ENCODE results near the gene RNF113B. TPM values are rescaled to one million over a fixed set of nuclear protein-coding genes. Genes with fewer than 3 reads are reported as not detected.

RNF113B gene
- total RNA-seq, 1 donor = under 0.01 TPM

- no peak for DNase-seq (ENCODE audit: low read depth in 2 of 3, low spot score in 2 of 3)
Observed at GRCh38 chr13:98175043-98175442, 2.0 kb downstream of the RNF113B start.

- no peak for DNase-seq (ENCODE audit: low read depth in 2 of 3, low spot score in 2 of 3)
Observed at GRCh38 chr13:98174307-98174706, 2.8 kb downstream of the RNF113B start.

DNA sequence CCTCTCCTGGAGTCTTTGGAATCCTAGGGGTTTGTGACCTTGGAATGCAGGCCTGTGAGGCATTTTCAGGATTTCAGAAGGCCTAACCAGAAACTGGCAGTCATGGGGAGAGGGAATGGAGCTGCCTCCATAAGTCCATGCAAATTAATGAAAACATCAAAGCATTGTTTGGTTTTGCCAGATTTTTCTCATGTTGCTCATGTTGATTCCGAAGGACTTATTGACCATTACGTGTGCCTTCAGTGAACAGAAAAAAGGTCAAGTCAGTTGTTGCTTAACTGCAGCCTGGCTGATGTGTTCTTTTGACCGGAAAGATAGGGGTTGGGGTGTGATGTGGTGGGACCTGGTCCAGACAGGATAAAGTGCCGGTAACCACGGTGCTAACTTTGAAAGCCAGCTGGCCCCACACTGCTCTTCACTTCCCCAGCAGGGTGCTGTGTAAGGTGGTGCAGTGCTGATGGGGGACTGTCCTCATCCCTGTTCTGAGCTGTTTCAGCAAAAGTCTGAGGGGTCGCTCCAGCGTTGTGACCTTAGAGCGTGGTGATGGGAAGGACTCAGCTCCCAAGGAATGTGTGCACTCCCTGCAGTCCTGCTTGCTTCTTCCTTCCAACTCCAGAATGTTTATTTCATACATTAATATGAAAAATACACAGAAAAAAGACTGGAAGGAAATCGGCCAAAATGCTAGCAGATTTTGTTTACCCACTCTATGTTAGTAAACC lies 3.5 kb downstream of the RNF113B start:
- no peak for DNase-seq (ENCODE audit: low read depth in 2 of 3, low spot score in 2 of 3)

DNA sequence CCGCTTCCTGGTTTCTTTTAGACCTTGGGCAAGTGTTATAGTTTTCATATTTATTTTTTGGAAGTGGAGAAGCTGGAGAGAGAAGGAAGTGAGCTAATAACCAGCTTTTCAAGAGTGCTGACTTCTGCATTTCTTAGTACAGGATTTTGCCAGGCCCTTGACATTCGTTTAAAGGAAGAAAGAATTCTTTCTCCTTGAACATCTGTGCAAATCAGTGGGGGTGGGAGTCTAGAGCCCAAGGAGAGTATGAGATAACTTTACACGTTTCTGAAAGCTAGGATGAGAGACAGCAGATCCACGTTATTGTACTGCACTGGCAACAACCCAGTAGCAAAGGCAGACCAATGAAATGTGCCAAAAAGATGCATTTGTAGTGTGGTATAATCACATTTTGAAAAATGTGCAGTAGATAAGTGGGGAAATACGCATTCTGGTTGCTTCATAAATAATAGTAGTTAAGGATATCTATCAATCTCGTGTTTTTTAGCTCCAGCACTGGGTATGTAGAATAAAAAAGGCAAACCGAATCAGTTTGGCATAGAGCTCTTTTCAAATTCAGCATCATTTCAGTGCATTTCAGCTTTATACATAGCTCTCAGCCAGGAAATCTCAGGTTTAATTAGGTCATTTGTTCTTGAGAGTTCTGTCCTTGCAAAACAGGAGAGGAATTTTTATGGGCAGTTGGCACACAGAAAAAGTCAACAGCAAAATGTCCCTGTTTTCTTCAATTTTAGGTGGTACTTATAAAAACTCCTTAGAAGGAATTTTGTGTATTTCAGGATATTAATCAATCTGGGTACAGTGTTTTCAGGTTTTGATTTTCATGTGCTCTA lies 4.3 kb downstream of the RNF113B start:
- DNase-seq (ENCODE audit: low read depth in 2 of 3, low spot score in 2 of 3) = no peak

- DNase-seq (ENCODE audit: low read depth in 2 of 3, low spot score in 2 of 3) = no peak
Observed at GRCh38 chr13:98171900-98172589, 5.0 kb downstream of the RNF113B start.

DNA sequence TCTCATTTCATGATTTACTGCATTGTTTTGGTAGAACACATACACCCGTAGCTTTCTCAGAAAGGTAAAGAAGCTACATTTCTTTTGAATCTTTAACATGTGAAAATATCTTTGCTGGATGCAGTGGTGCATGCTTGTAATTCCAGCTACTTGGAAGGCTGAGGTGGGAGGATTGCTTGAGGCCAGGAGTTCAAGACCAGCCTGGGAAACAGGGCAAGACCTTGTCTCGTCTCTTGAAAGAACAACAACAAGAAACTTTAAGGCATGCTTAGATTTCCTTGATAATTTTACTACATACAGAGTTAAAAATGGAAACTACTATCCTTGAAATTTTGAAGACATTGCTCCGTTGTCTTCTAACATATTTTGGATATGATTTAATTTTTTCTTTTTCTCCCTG lies 7.7 kb downstream of the RNF113B start:
- no peak for DNase-seq (ENCODE audit: low read depth in 2 of 3, low spot score in 2 of 3)

GRCh38 chr13:98162935-98163334 lies 14.1 kb downstream of the RNF113B start:
- DNase-seq (ENCODE audit: low read depth in 2 of 3, low spot score in 2 of 3) = no peak

DNA sequence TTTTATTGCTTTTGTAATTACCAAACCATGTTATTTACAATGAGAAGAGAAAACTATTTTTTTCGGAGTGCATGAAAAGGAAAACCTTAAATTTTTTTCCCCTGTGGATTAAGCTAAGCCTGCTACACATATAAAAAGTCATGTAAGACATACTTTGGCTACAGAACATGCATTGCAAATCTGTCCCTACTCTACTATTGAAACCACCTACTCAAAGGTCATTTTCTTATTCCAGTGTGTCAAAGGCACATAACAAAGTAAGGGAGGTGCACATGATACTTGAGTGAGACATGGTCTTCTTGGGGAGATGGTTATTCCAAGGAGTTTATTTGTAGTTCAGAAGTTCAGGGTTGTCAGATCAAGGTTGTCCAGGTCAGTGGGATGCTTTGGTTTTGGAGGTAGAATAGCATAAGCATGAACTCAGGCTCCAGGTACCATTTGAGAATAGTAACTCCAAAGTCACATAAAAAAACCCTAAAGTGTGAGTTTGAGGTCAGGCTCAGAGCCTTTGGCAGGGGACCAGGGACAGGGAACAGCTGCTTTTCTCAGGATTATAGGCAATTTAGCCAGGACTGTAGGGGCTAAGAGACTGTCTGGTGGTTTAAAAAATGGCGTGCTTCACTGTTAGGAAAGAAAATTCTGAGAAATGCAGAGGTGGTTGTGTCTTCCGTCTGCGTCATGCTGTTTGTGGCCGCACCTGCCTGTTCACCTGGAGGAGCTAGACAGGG lies 18.7 kb downstream of the RNF113B start:
- DNase-seq (ENCODE audit: low read depth in 2 of 3, low spot score in 2 of 3) = no peak

GRCh38 chr13:98157609-98158008 lies 19.5 kb downstream of the RNF113B start:
- DNase-seq (ENCODE audit: low read depth in 2 of 3, low spot score in 2 of 3) = no peak

DNA sequence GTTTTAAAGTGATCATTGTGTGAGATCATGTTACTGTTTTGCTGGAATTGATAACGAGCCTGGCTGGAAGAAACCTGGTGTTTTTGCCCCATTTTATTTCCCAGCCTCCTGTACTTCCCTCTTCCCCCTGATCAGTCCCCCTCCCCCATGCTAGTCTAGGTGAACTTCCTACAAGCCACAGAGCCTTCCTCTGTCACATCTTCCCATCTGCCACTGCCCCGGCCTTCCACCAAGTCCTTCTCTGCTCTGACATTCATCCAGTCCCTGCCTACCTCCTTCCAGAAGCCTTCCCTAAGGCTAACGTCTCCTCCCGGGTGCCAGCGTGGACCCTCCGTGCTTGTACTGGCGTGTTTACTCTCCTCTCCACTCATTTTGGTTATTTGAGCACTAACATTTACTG lies 19.9 kb downstream of the RNF113B start:
- DNase-seq (ENCODE audit: low read depth in 2 of 3, low spot score in 2 of 3) = no peak

DNA sequence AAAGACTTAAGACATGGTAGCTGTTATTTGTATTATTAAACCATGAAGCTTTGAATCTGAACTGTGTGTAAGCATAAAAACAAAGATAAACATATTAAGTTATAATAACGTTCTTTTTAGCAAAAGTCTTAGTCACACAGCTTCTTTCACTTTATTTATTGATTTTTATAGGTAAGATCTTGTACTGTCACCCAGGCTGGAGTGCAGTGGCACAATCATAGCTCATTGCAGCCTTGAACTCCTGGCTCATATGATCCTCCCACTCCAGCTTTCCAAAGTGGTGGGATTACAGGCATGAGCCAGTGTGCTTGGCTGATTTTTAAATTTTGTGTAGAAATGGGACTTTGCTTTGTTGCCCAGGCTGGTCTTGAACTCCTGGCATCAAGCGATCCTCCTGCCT lies 20.8 kb downstream of the RNF113B start:
- no peak for DNase-seq (ENCODE audit: low read depth in 2 of 3, low spot score in 2 of 3)

DNA sequence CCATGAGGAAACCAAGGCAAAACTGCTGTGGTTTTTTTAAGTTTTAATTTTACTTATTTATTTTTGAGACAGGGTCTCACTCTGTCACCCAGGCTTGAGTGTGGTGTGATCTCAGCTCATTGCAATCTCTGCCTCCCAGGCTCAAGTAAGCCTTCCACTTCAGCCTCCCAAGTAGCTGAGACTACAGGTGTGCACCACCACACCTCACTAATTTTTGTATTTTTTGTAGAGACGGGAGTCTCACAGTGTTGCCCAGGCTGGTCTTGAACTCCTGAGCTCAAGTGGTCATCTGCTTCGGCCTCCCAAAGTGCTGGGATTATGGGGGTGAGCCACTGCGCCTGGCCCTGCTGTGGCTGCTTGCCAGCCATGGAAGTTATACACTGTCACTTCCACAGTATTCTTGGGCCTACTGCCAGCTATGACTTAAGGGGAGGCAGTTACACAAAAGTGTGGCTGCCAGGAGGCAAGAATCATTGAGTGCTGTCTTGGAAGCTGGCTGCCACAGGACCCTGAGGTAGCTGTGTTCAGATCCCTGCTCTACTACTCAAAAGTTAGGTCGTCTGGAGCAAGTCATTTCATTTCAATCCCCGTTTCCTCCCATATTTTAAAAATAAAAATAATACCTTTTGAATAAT lies 21.5 kb downstream of the RNF113B start:
- no peak for DNase-seq (ENCODE audit: low read depth in 2 of 3, low spot score in 2 of 3)

GRCh38 chr13:98150832-98151479 lies 26.1 kb downstream of the RNF113B start:
- DNase-seq (ENCODE audit: low read depth in 2 of 3, low spot score in 2 of 3) = no peak

- no peak for DNase-seq (ENCODE audit: low read depth in 2 of 3, low spot score in 2 of 3)
Observed at GRCh38 chr13:98147521-98147920, 29.5 kb downstream of the RNF113B start.

DNA sequence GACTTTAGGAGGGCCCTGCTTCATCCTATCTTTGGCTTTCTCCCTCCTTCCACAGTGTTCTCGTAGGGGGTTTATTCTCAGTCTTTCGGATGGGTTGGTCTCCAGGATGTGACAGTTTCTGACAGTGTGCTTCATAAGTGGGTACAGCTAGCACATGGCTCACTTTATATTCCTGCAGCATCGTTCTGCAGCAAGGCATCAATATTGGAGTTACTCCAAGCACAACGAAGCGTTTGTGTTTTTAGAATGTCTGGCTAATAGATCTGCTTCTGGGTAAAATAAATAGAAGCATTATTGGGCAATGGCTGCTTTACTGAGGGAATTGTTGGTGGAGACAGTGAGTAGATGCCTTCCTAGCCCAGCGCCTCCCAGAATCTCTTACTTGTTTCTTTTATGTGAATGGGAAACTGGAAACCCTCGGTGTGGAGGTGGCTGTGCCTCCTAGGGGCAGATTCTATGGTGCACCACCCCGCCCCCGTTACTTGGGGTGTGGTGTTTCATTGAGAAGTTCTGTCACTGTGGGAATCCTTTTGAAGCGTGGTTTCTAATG lies 32.2 kb downstream of the RNF113B start:
- no peak for DNase-seq (ENCODE audit: low read depth in 2 of 3, low spot score in 2 of 3)

DNA sequence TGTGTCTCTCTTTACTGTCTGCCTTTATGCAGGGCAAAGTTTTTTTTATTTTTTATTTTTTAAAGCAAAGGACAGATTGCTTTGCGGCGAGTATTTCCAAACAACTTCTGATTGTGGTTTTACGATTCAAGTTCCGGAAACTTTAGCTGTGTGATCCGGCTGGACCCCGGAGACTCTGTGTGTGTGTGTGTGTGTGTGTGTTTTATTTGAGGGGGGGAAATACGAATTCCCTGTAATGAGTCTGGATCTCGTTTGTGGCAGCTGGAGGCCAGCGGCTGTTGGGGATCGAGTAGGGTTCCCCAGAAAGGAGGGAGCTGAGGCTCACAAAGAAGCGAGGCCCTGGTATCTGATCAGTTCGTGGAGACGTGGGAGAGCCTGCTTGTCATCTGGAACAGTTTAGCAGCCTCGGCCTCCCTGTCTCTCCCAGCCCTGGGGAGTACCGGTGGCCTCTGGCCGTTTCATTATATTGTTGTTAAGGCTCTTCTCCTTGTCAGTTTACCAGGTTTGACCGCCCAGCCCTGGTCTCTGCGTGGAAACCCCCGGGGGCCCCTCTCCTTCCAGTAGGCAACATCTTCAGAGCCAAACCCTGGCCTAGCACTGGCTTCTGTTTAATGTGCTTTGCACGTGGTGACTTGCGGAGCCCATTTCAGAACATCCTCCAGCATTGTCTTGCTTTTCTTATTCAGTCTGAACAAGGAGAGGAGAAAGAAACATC lies 32.9 kb downstream of the RNF113B start:
- DNase-seq (ENCODE audit: low read depth in 2 of 3, low spot score in 2 of 3) = peak in 2 of 3 donors; percentile 33 to 65

DNA sequence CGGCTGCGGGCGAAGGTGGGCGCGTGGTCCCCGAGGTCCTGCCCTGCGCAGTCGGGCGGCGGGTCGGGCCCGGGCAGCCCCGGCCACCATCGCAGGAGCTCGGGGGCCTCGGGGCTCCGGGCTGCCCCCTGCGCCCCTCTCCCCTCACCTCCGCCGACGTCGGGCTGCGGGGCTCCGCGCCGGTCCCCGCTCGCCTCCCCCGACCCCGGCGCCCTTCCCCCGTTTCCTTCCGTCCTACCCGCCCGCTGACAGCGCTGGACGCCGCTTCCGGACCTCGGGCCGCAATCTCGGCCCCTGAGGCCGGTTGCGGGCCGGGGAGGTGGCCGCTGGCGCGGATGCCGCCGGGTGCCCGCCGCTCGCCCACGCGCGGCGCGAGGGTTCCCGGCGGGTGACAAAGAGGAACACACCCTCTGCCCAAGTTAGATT lies 33.5 kb downstream of the RNF113B start:
- no peak for DNase-seq (ENCODE audit: low read depth in 2 of 3, low spot score in 2 of 3)

GRCh38 chr13:98143157-98143553 lies 33.9 kb downstream of the RNF113B start:
- no peak for DNase-seq (ENCODE audit: low read depth in 2 of 3, low spot score in 2 of 3)

Measured in hematopoietic multipotent progenitor cell (in vitro differentiated cells).